ENCODE measurements around the gene TRIM54.
"Not testable (repeated sequence)": the region's sequence is repeated elsewhere in the genome, so short reads cannot be mapped to it uniquely, and the experiment has no call there.

The TRIM54 gene

DNA sequence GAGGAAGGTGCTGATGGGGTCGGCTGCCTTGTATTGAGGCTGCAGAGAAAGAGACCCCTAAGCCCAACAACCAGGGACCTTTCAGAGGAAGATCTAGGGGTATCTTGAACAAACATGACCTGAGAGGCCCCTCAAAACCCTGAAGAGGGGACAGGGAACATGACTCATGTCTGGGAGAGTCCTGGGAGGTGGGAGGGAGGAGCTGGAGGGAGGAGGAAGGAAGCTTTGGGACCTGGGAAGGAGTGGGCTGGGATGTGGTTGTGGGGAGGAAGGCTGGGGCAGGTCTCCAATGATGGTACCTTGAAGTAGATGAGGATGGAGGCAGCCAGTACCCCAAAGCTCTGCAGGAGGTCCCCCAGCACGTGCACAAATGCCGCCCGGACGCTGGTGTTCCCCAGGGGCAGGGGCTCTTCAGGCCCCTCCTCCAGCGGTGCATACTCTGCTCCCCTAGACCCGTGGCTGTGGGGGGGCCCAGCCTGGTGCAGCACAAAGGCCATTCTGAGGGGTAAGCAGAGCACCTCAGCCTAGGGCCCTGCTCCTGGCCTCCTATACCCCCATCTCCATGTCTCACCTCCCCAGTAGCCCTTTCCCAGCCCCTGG lies 25.3 kb upstream of the TRIM54 start:
- DNase-seq (ENCODE audit: low spot score) = no peak

DNA sequence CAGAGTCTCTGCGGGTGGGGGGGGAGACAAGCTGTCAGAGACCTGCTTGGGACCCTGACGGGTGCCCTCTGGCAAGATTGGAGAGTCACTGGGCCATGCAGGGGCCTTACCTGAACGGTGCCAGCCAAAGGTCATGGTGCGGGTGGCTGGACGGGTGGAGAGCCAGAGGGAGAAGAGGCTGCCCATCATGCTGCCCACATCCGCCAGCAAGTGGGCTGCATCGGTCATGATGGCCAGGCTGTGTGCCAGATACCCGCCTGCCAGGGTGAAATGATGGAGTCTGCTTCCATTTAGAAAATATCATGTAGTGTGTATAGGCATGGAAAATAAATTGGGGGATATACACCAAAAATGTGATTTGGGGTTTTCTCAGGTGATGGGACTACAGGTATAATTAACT lies 24.2 kb upstream of the TRIM54 start:
- no peak for DNase-seq (ENCODE audit: low spot score)

DNA sequence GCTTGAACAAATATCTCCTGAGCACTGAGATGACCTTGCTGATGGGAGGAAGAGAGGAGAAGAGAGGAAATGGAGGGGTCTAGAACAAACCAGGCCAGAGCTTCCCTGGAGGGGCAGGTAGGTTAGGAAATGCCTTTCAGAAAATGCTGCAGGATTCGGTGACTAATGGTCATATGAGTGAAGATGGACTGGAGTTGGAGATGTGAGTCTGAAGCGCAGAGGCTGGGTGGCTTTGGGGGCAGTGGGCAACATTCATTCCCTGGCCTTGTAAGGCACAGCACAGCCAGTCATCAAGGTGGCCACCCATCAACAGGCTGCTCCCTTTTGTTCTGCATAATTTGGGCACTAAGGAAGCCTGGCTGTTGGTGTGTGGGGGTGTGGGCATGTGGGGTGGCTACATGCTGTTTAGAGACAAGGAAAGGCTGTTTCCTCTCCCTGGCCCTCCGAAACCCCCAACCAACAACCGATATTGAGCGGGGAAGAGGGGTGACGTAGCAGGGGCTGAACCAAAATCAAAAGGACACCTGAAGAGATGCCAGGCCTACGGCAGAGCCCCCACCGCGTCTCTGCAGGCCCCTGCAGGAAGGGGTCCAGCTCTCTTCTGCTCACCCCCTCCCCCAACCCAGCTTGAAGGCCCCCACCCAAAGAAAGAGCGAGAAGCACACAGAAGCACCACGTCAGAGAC lies 20.8 kb upstream of the TRIM54 start:
- DNase-seq (ENCODE audit: low spot score) = no peak

DNA sequence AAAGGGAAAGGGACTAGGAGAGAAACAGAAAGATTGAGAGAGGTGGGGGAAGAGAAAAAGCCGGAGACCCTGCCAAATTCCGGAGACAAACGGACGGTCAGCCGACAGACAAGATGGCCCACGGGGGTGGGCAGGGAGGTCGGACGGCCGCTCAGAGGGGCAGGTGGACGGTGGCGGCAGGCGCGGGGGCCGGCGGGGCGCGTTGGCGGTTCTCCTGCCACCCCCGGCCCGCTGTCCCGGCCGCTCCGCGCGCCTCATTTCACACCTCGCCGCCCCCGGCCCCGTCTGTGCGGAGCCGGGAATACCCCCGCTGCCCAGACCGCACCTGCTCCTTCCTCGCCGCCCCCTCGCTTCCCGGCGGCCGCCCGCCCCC lies 20.3 kb upstream of the TRIM54 start:
- DNase-seq (ENCODE audit: low spot score) = no peak

DNA sequence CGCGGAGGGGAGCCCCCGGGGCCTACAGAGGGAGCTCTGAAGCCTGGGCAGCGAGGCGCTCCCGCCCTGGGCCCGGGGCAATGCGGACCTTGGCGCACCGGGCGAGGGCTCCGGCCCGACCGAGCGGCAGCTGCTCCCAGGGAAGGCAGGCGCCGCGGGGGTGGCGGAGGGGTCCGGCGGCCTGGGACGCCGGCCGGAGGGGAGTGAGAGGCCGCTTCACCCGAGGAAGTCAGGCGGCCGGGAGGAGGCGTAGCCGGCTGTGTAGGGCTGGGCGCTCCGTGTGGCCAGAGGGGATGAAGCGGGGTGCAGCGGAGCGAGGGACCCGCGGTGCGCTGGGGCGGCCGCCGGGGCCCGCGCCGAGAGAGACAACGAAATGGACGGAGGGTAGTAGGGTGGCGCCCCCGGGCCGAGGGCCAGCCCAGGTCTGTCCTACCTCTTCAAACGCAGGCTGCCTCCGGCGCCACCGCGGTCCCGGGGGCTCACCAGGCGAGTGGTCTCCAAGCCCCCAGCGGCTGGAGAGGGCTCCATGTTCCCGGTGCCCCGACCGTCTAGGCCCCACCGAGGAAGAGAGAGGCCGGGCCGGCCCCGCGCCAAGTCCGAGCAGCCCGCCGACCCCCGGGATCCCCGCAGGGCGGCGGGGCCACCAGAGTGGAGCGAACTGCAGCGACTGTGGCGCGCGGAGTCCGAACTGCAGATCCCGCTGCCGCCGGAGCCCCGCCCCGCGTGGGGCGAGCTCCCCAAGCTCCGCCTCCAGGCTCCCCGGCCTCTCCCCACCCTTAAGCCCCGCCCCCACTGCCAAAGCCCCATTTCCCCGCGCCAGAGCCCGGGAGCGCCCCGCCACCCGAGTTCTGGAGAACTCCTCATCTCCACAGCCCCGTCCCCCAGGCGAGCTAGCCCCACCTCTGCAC lies 19.6 kb upstream of the TRIM54 start, which contains the start of gene SLC30A3:
Gene SLC30A3, minus strand, starts transcription at position 669 of the 908 bp plus-strand sequence. Its CDS starts 141 bp downstream, at position 528.
- DNase-seq (ENCODE audit: low spot score) = peak; percentile 89

DNA sequence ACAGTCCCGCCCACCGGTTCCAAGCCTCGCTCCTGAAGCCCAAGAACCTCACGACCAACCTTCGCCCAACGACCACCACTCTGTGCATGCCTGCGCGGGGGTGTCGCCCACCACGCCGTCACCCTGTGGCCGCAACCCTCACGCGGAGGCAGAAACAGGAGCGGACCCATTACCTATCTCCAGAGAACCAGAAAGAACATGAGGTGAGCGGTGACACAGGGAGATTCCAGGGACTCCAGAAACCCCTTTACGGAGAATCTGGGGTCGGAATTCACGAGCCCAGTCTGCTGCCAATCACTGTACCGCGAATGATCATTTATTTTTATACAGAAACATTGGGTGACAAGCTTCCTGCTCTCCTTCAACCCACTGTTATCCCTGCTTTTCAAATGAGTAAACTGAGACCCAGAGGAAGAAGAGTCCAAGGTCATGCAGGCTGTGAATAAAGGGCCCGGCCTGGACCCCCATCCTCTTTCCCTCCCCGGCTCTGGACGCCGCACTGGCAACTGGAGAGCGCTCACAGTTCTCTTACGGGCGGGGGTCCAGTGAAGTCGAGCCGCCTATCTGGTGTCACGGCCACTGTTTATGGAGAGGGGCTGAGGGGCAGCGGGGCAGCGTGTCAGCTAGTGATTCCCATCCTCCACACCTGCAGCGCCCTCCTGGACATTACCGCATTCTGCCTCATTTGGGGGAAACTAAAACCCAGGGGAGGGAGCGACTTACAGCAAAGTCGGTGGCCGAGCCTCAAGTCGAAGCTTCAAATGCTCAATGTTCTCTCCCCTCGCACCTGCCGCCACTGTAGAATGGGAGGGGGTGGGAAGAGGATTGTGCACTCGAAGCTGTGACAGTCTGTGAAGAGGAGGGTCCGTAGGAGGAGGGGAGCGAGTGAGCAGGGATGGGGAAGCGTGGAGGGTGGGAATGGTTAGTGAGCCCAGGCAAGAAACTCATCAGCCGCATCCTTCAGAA lies 18.7 kb upstream of the TRIM54 start:
- DNase-seq (ENCODE audit: low spot score) = no peak

DNA sequence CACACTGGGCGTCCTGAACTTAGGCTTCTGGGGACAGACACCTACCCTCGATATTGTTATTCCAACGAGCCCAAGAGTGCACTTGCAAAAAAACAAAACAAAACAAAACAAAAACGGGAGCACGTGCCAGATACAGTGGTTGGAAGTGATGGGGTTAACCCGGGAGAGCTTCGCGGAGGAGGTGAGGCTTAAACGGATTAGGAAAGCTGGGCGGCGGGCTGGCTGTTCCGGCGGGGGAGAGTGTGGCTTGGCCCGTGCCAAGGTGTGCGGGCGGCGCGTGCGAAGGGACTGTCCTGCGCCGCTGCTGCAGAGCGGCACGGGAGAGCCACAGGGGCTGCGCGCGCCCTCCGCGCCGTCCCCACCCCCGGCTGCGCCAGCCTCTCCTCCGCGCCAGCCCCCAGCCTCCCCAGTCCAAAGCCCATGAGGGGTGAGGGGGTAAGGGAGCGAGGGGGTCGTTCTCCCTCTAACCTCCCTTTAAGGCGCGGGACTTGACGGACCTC lies 17.9 kb upstream of the TRIM54 start:
- DNase-seq (ENCODE audit: low spot score) = no peak

DNA sequence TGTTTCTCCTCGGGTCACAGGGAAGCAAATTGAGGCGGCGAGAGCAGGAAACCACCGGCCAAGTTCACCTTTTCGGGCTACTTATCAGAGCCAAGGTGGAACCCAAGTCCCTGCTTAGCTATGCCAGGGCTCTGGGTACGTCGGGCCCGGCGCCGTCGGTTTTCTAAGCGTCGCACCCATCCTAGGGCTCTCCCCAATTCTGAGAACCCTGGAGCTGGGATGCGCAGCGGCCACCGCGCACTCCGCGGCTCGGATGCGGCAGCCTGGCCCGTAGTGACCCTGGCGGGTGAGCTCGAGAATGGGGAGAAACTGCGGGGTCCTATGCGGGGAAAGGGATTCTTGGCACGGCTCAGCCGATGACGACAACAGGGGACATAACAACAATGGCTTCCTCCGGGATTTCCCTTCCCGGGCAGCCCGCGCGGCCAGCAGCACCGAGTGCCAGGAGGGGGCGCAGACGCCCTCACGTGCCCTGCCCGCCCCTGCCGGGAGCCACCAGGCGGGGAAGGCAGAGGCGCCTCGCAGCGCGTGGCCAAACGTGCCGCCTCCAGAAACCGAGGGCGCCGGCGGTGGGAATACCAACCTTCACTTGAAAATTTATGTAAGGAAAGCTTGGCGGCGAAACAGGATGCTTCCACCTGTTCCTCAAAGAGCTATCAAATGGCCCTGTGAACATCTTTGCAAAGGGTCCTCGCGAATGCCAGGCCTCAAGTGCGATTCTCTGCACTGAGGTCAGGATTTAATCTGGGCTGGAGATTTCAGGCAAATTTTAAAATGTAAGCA lies 17.3 kb upstream of the TRIM54 start:
- peak; percentile 87 for DNase-seq (ENCODE audit: low spot score)

DNA sequence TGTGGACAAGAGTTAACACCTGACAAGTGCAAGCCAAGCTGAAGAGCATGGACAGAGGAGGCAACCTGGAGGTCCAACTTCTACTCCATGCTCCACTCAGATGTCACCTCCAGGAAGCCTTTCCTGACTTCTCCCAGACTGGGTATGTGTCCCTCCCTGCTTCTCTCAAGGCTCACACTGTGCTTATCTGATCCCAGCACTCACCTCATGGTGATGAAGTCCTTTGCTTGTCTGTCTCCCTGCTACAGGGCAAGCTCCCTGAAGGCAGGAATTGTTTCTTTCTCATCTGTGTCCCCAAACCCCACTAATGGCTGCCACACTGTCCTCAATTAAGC lies 16.7 kb upstream of the TRIM54 start:
- no peak for DNase-seq (ENCODE audit: low spot score)

DNA sequence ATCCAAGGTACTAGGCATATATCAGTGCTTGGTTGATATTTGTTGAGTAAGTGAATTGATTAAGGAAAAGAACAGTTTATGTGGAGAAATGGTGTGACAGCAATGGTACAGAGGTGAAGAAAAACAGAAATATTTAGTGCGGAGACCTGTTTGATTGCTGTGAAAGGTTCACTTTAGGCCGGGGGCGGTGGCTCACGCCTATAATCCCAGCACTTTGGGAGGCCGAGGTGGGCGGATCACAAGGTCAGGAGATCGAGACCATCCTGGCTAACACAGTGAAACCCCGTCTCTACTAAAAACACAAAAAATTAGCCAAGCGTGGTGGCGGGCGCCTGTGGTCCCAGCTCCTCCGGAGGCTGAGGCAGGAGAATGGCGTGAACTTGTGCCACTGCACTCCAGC lies 13.9 kb upstream of the TRIM54 start:
- not testable (repeated sequence) for DNase-seq (ENCODE audit: low spot score)

DNA sequence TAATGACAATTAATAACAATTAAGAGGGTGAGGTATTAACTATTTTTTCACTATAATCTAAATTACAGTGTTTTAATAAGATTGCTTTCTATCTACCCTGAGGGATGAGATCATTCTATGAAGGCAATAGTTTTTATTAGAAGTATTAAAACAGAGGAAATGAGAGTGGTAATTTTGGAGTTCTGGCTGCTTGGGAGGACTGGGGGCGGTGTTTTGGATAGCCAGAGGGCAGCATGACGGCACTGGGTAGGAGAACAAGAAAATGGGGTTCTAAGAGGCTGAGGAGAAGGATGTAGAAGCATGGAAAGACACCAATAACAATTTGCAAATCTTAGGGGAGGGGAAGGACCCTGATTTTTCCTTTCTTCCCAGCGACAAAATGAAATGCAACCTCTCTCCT lies 12.1 kb upstream of the TRIM54 start:
- no peak for DNase-seq (ENCODE audit: low spot score)

DNA sequence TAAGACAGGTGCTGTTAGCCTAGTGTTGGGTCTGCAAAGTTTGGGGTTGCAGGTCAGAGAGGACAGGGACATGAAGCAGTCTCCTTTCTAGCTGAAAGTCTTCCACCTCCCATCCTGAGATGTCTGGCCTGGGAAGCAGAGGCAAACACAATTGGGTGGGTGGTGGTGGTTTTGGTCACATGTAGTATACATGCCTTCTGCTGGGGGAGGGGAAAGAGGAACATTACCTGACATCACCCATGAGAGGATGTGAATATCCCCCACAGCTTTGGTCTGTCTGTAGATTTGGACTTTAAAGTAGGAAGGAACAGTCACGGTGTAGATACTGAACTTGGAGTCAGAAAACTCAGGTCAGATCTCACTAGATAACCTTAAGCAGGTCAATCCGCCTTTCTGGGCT lies 11.6 kb upstream of the TRIM54 start:
- no peak for DNase-seq (ENCODE audit: low spot score)

DNA sequence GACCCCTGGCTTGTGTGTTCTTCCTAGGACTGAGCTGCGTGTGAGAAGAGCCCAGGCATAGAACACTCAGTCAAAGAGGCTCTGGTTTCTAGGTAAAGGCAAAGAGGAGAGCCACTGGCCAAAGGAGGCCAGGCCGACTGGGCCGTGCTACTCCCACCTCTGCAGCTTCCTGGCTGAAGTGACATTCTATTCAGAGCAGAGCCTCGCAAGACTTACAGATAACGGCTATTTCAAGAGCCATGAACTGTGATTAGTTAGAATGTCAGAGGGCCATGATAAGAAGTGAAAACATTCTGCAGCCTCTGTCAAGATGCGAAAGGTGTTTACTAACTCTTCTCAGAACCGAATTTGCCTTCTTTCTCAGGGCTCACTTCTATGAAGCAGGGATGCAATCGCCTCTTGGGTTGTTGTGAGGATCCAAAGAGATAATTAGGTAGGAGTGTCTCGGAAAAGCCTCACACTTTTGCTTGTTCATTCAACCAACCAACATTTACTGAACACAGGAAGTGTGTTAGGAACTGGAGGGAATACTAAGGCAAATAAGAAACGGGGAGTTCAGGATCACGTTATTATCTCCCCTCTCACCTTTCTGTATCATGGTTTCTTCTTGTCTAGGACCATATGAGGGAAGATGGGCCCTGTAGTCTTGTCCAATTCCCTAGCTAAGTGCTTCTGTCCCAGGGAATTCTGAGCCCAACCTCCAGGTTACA lies 10.4 kb upstream of the TRIM54 start:
- no peak for DNase-seq (ENCODE audit: low spot score)

DNA sequence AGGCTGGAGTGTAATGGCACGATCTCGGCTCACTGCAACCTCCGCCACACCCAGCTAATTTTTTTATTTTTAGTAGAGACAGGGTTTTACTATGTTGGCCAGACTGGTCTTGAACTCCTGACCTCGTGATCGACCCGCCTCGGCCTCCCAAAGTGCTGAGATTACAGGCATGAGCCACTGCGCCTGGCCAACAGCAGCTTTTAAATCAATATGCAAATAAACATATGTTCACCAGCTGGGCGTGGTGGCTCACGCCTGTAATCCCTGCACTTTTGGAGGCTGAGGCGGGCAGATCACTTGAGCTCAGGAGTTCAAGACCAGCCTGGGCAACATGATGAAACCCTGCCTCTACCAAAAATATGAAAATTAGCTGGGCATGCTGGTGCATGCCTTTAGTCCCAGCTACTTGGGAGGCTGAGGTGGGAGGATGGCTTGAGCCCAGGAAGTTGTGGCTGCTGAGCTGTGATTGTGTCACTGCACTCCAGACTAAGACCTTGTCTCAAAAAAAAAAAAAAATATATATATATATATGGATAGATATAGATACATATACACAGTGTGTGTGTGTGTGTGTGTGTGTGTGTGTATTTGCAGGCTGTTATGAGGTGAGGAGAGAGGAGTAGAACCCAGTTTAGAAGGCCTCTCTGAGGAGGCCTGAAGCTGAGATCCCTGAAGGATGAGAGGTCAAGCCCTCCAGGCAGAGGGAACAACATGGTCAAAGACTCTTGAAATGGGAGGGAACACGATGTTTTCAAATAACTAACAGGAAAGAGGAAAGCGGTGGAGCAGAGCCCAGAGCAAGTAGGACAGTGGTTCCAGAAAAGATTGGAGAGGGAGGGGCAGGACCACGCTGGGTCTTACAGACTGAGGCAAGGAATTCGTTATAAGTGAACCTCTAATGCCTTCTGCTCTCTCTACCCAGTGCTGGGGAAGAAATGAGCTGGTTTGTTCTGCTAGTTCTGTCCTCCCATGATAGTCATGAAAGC lies 9.4 kb upstream of the TRIM54 start:
- not testable (repeated sequence) for DNase-seq (ENCODE audit: low spot score)

DNA sequence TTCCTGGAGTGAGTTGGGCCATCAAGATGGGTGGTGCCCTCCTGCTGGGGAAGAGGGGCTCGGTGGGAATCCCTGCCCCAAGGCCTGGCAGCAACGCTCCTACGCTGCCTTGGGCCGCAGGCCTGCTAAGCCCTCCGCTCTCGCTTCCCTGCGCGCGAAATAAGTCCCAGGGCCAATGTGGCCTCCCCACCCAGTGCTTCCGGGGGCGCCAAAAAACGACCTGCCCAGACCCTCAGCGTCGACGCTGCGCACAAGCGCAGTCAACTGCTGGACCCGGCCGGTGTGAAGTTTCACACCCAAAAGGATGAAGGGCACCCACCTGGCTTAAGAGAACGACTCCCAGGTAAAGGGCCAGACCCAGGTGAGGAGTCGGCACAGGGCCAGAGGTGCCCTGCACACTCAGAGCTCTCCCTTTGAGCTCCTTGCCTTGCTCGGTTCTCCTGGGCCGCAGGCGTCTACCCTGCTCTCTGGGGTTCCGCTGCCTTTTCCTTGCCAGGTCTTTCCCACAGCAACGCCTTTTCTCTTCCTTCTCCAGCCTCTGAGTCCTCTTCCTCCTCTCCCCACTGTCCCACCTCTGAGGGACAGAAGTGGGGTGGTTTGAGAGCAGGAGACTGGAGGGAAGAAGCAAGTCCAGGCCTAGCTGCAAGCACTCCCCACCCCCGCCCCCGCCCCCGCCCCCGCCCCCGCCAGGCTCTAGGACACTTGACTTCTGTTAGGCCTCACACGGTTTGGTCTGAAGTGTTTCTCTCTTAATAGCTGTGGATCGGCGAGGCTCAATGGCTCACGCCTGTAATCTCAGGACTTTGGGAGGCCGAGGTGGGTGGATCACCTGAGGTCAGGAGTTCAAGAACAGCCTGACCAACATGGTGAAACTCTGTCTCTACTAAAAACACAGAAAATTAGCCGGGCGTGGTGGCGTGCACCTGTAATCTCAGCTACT lies 6.7 kb upstream of the TRIM54 start, which contains the start of gene DNAJC5G:
Gene DNAJC5G, plus strand, starts transcription at position 223 of the 940 bp plus-strand sequence. CDS start 1,296 bp downstream, outside the sequence.
- no peak for DNase-seq (ENCODE audit: low spot score)

DNA sequence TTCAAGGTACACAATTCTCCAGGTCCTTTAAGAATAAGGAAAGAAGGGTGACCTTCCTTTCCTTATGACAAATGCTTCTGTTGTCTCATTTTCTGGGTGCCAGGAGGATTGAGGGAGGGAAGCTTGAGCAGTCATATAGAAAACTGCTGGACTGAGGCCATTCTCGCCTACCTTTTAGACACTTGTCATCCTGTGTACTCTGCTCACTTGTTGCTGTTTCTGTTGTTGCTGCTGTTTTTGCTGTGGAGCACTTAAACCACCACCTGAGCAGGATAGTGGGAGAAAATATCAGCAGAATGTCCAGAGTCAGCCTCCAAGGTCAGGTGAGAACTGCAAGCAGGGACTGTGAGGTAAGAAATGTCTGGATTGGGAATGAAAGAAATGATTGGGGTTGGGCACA lies 4.2 kb upstream of the TRIM54 start:
- no peak for DNase-seq (ENCODE audit: low spot score)

DNA sequence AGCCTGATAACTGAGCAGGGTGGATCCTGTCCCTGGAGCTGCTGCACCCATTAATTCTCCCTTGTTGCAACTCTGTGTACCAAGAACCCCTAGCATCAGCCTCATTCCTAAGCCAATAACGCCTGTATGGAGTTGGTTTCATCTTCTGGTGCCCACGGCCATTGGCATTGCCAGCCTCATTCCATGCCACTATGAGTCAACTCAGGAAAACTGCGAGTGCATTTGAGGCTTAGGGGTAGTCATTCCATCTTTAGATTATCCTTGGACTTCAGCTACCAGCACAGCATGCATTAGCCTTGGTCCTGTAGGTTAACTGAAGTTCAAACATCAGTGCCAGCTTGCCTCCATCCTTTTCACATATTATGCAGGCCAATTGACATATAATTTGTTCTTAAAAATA lies 1.4 kb upstream of the TRIM54 start:
- no peak for DNase-seq (ENCODE audit: low spot score)

DNA sequence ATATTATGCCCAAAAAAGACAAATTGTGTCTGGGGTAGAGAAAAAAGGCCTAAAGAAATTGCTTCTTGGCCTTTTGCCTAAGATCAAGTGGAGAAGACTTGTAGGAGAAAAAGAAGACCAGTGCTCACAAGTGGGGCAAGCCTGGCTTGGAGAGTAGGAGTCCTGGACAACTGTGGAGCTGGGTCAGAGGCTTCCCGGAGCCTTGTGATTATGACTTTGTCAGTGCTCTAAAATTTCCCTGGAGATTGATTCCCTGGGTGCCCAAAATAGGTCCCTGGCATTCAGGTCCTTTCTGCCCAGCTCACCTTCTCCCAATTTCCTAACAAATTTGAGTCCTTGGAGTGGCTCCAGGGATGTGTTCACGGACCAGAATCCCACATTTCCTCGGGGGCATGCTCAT lies 787 bp upstream of the TRIM54 start:
- no peak for DNase-seq (ENCODE audit: low spot score)

Measured in AG08396 (cell line).